ENCODE measurements around the gene DOC2A. TPM values are rescaled to one million over a fixed set of nuclear protein-coding genes. Genes with fewer than 3 reads are reported as not detected.
"Not testable (repeated sequence)": the region's sequence is repeated elsewhere in the genome, so short reads cannot be mapped to it uniquely, and the experiment has no call there.

The DOC2A gene
- total and polyA plus RNA-seq, 12 donors: 0.27 to 2.7 (median 0.55) TPM; not detected in 6

GRCh38 chr16:29962344-29962994, 48.4 kb downstream of the DOC2A start:
- TF ChIP-seq, protein P1, sequence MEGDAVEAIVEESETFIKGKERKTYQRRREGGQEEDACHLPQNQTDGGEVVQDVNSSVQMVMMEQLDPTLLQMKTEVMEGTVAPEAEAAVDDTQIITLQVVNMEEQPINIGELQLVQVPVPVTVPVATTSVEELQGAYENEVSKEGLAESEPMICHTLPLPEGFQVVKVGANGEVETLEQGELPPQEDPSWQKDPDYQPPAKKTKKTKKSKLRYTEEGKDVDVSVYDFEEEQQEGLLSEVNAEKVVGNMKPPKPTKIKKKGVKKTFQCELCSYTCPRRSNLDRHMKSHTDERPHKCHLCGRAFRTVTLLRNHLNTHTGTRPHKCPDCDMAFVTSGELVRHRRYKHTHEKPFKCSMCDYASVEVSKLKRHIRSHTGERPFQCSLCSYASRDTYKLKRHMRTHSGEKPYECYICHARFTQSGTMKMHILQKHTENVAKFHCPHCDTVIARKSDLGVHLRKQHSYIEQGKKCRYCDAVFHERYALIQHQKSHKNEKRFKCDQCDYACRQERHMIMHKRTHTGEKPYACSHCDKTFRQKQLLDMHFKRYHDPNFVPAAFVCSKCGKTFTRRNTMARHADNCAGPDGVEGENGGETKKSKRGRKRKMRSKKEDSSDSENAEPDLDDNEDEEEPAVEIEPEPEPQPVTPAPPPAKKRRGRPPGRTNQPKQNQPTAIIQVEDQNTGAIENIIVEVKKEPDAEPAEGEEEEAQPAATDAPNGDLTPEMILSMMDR (IDR thresholded peaks at IDR 0.05): no peak
- Histone ChIP-seq H3K4me1 (peaks cover 0 to 35% (median 20%) of the 10 kb centered on the region in 9 donors), H3K4me3 (peak overlapping the region; percentile 46 to 94 (median 81)), H3K27me3 (no peaks in the 10 kb centered on the region), H3K27ac (peak overlapping the region; percentile 93 to 98 (median 96)), H3K9me3 (no peaks in the 10 kb centered on the region), H3K36me3 (peaks cover 0 to 38% (median 0%) of the 10 kb centered on the region in 9 donors)
- intact Hi-C loops (cut with DNase I): loop anchor here in 5 of 10 donors (1.0 to 10.0 kb wide), 5 partner anchors 11 to 148 kb away; partner anchors contain the start of genes HIRIP3 (in 3 of the 5), INO80E (in 3 of the 5), KCTD13 (in 2 of the 5) and CDIPT (in 1 of the 5)
- ATAC-seq (peak; percentile 41 to 82 (median 72)), DNase-seq (peak in 1 of 2 donors; percentile 41)
- WGBS, 2 donors: 8 to 10% methylated on average over 18 of the region's 18 CpGs

GRCh38 chr16:29961479-29962343, 49.1 kb downstream of the DOC2A start, which contains the start of gene TMEM219:
TMEM219 (plus strand) TSS chr16:29962079; CDS start chr16:29963144, 1,065 bp downstream.
- WGBS, 2 donors: 1% methylated on average over 55 to 75 of the region's 75 CpGs
- Histone ChIP-seq H3K4me1 (peaks cover 0 to 35% (median 20%) of the 10 kb centered on the region in 9 donors), H3K27ac (peak within 1 kb of the TSS; percentile 93 to 98 (median 96)), H3K9me3 (no peaks in the 10 kb centered on the region), H3K4me3 (peak within 1 kb of the TSS; percentile 46 to 94 (median 81)), H3K36me3 (peaks cover 0 to 31% (median 0%) of the 10 kb centered on the region in 9 donors), H3K27me3 (no peaks in the 10 kb centered on the region)
- TF ChIP-seq, protein P1 (IDR thresholded peaks at IDR 0.05): peak; percentile 29 to 69 (median 46)
- ATAC-seq (peak; percentile 95 to 99 (median 97)), DNase-seq (peak; percentile 92 to 94)
- intact Hi-C loops (cut with DNase I): loop anchor here in 5 of 10 donors (1.0 to 10.0 kb wide), 5 partner anchors 12 to 147 kb away; partner anchors contain the start of genes HIRIP3 (in 3 of the 5), INO80E (in 3 of the 5), KCTD13 (in 2 of the 5) and CDIPT (in 1 of the 5)

DNA sequence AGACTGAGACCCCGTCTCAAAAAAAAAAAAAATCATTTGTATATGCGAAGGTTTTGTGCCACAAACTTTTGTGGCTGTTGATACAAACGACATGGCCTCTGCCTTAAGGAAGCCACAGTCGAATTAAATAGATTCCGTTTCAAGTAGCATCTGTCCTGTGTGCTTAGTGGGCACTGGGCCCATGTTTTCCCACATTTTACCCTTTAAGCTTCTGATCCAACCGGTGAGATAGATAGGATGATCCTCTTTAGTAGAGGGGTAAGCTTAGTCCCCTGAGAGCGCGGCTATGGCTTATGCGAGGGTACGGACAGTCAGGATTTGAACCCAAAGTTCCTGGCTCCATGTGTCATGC, 49.7 kb downstream of the DOC2A start:
- Histone ChIP-seq H3K27me3 (peaks cover 0 to under 1% (median 0%) of the 10 kb centered on the region in 7 donors), H3K36me3 (peaks cover 0 to 28% (median 0%) of the 10 kb centered on the region in 9 donors), H3K27ac (peak overlapping the region in 9 of 10 donors; percentile 93 to 98 (median 96)), H3K9me3 (no peaks in the 10 kb centered on the region), H3K4me1 (peaks cover 0 to 35% (median 20%) of the 10 kb centered on the region in 9 donors), H3K4me3 (peak overlapping the region in 9 of 10 donors; percentile 64 to 94 (median 84))
- no peak for ATAC-seq
- no peak for DNase-seq
- intact Hi-C loops (cut with DNase I): loop anchor here in 5 of 10 donors (5.0 to 10.0 kb wide), 4 partner anchors 34 to 146 kb away; partner anchors contain the start of genes HIRIP3 (in 3 of the 5), INO80E (in 3 of the 5), KCTD13 (in 2 of the 5) and CDIPT (in 1 of the 5)
- TF ChIP-seq, protein P1 (IDR thresholded peaks at IDR 0.05): no peak
- 52 to 57% methylated on average over 10 of the region's 10 CpGs for WGBS, 2 donors

DNA sequence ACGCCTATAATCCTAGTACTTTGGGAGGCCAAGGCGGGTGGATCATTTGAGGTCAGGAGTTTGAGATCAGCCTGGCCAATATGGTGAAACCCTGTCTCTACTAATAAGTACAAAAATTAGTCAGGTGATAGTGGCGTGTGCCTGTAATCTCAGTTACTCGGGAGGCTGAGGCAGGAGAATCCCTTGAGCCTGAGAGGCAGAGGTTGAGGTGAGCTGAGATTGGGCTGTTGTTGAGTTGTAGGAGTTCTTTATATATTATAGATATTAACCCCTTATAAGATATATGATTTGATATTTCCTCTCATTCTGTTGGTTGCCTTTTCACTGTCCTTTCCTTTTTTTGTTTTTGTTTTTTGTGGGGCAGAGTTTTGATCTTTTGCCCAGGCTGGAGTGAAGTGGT, 51.0 kb downstream of the DOC2A start:
- not testable (repeated sequence) for H3K4me3 ChIP-seq, ATAC-seq, H3K9me3 ChIP-seq, DNase-seq, H3K27me3 ChIP-seq, H3K27ac ChIP-seq
- H3K36me3 ChIP-seq: peaks cover 0 to 17% (median 0%) of the 10 kb centered on the region in 9 donors
- intact Hi-C loops (cut with DNase I): loop anchor here in 5 of 10 donors (5.0 to 10.0 kb wide), 4 partner anchors 33 to 145 kb away; partner anchors contain the start of genes HIRIP3 (in 3 of the 5), INO80E (in 3 of the 5), KCTD13 (in 2 of the 5) and CDIPT (in 1 of the 5)
- peaks cover 0 to 32% (median 20%) of the 10 kb centered on the region in 9 donors for H3K4me1 ChIP-seq
- 94 to 95% methylated on average over 4 of the region's 4 CpGs for WGBS, 2 donors

Measured in heart right ventricle (tissue), 16 donors.